H7 (cell line): Measurements from ENCODE around the gene SPANXA1. TPM values are rescaled to one million over a fixed set of nuclear protein-coding genes. Genes with fewer than 3 reads are reported as not detected.
"Not testable (repeated sequence)": the region's sequence is repeated elsewhere in the genome, so short reads cannot be mapped to it uniquely, and the experiment has no call there.

Experiments
- DNase-seq: peaks from one replicate; pipeline ENCODE4 v3.0.0; 2012
- H3K27me3 ChIP-seq: 2 replicates; pipeline ENCODE4 v1.6.0; 2011; ENCODE audit warnings: mild to moderate bottlenecking, low read length; ENCODE audit not compliant: control insufficient read depth, insufficient read depth
- H3K36me3 ChIP-seq: replicated peaks from 2 replicates; pipeline ENCODE4 v1.5.1; 2011; ENCODE audit warnings: low read length; ENCODE audit not compliant: control insufficient read depth, insufficient read depth
- H3K4me3 ChIP-seq: 2 replicates; pipeline ENCODE4 v1.5.1; 2011; ENCODE audit warnings: low read depth, mild to moderate bottlenecking, control low read depth, low read length, moderate library complexity; ENCODE audit not compliant: insufficient read depth
- total RNA-seq: library from RNA; depleted of rRNA; stranded (reverse); fragments of >200 nt; shearing (Covaris generic); gene quantifications from 2 replicates; pipeline ENCODE4 v1.2.3, GENCODE V29; 2014; rRNA removed

Gene SPANXA1
- not detected in 2 replicates for total RNA-seq

GRCh38 chrX:141584638-141585037 is at the start of gene SPANXA1:
TSS of gene SPANXA1 (minus strand) at chrX:141584738. CDS start at chrX:141584678, 60 bp downstream.
- H3K27me3 ChIP-seq, DNase-seq, H3K4me3 ChIP-seq, H3K36me3 ChIP-seq: not testable (repeated sequence)

GRCh38 chrX:141632124-141632523 is 47.6 kb upstream of the SPANXA1 start:
- Histone ChIP-seq H3K27me3 (no peaks in the 10 kb centered on the region), H3K36me3 (no peaks in the 10 kb centered on the region), H3K4me3 (no peak overlapping the region)
- DNase-seq = no peak

- no peak for DNase-seq
- H3K36me3 ChIP-seq = no peaks in the 10 kb centered on the region
- H3K4me3 ChIP-seq = no peak overlapping the region
- no peaks in the 10 kb centered on the region for H3K27me3 ChIP-seq
Observed at GRCh38 chrX:141619336-141619735, 34.8 kb upstream of the SPANXA1 start.

- no peaks in the 10 kb centered on the region for H3K36me3 ChIP-seq
- no peak overlapping the region for H3K4me3 ChIP-seq
- DNase-seq = no peak
- no peaks in the 10 kb centered on the region for H3K27me3 ChIP-seq
Observed at GRCh38 chrX:141609111-141609510, 24.6 kb upstream of the SPANXA1 start.

GRCh38 chrX:141589408-141589807 is 4.9 kb upstream of the SPANXA1 start, which contains the start of gene SPANXA2:
TSS of gene SPANXA2 (plus strand) at chrX:141589708. CDS start at chrX:141589768, 60 bp downstream.
- H3K36me3 ChIP-seq, DNase-seq, H3K4me3 ChIP-seq, H3K27me3 ChIP-seq: not testable (repeated sequence)

GRCh38 chrX:141542551-141542950 is 42.0 kb downstream of the SPANXA1 start:
- not testable (repeated sequence) for H3K27me3 ChIP-seq, H3K4me3 ChIP-seq, H3K36me3 ChIP-seq, DNase-seq

Other genes with a start within 250 kb of the SPANXA1 start
- not detected in 2 replicates for gene SPANXA2, start 5.0 kb upstream of the SPANXA1 start, total RNA-seq
- not detected in 2 replicates for gene SPANXD, start 114.0 kb upstream of the SPANXA1 start, total RNA-seq